Heart left ventricle (tissue), 13 donors: Measurements from ENCODE around the gene DNAJB4.

Experiments
- POLR2A ChIP-seq, 2 donors: fragments of 450-650 bp; IDR thresholded peaks; one replicate each; pipeline ENCODE4 v1.6.1; 2017; ENCODE audit warnings: antibody characterized with exemption in 2 of 2, mild to moderate bottlenecking in 2 of 2, moderate library complexity in 2 of 2
- TF ChIP-seq, protein P1 (sequence below), 12 donors: fragments of 200-600 bp; sonication (generic) in 4 of 12; IDR thresholded peaks; one replicate each; pipeline versions ENCODE4 v1.5.0 to v1.8.0; 2018 to 2022; ENCODE audit warnings: antibody characterized with exemption in 12 of 12, mild to moderate bottlenecking in 5 of 12
- donor health status: ischemic (EF 13 %, LVEDD 7.1; RV severe dilation, severe dysfunction).
- donor health status: DM: no; HTN: yes; CAD: no.
- donor health status: DM: no; HTN: no; CAD: no.
- donor health status: ischemic (EF 25% LVEDD 6.9; RV normal size, moderate dysfunction).
- donor health status: ischemic (EF 25% LVEDD 5.7; RV mildly dilated, moderate dysfunction).
- donor health status: ischemic (EF 35%, LVEDD 5.7; RV mildly dilated, moderate dysfunction).
- donor health status: nonischemic (EF 11% LVEDD 7.7; RV severe dilation, severe dysfunction).
- donor health status: DM: yes; HTN: yes; CAD: no.
- donor health status: PGD.
- donor health status: ischemic (EF 29% LVEDD 5.4; RV normal size, mild dysfunction).
- donor health status: nonischemic (EF 23%, LVEDD 6.1; RV moderate dilation, normal function).

DNA sequence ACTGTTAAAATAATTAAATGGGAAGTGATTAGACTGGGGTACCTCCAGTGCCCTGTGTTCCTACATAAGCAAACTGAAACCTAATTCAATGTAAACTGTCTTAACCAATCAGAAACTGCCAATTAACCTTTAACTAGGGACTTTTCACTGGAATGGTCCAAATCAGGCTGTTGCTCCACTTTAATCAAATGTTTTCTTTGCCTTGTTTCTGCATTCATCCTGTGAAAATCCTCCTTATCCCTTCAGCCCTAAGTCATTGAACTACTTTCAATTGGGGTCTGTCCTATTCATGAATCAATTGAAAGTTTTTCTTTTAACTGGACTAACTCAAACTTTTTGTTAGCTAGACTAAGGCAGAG, 20.8 kb upstream of the DNAJB4 start:
- TF ChIP-seq, protein P1, sequence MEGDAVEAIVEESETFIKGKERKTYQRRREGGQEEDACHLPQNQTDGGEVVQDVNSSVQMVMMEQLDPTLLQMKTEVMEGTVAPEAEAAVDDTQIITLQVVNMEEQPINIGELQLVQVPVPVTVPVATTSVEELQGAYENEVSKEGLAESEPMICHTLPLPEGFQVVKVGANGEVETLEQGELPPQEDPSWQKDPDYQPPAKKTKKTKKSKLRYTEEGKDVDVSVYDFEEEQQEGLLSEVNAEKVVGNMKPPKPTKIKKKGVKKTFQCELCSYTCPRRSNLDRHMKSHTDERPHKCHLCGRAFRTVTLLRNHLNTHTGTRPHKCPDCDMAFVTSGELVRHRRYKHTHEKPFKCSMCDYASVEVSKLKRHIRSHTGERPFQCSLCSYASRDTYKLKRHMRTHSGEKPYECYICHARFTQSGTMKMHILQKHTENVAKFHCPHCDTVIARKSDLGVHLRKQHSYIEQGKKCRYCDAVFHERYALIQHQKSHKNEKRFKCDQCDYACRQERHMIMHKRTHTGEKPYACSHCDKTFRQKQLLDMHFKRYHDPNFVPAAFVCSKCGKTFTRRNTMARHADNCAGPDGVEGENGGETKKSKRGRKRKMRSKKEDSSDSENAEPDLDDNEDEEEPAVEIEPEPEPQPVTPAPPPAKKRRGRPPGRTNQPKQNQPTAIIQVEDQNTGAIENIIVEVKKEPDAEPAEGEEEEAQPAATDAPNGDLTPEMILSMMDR (IDR thresholded peaks at IDR 0.05) = no peak
- no peak for TF ChIP-seq POLR2A (IDR thresholded peaks at IDR 0.05)
